Spleen (tissue), 7 donors: ENCODE measurements around the gene ALG14.

Experiments used
- CTCF ChIP-seq, 11 experiments: fragments of 200-600 bp in 7 of 11; fragments of 450-650 bp in 4 of 11; sonication (generic) in 4 of 11; IDR thresholded peaks in 8 of 11; conservative IDR thresholded peaks in 3 of 11; 1 replicate in 7 of 11; 2 replicates in 4 of 11; pipeline versions ENCODE4 v1.4.0 to v1.8.0; 2016 to 2021; ENCODE audit warnings: antibody characterized with exemption in 11 of 11, inconsistent platforms in 4 of 11, mild to moderate bottlenecking in 1 of 11
- POLR2A ChIP-seq, 3 donors: fragments of 450-650 bp; IDR thresholded peaks; one replicate each; pipeline ENCODE4 v1.5.1; 2017; ENCODE audit warnings: antibody characterized with exemption in 3 of 3, mild to moderate bottlenecking in 1 of 3
- POLR2AphosphoS5 ChIP-seq, 3 donors: sonication (generic); formaldehyde crosslinking; IDR thresholded peaks; one replicate each; pipeline ENCODE4 v1.5.1; 2017; ENCODE audit warnings: antibody characterized with exemption in 3 of 3
- donor health status: DM: no; HTN: no; CAD: no; lungs with moderate emphysema.
- donor health status: DM: no; HTN: no; CAD: no.
- donor health status: DM: no; HTN: no; CAD: no.

- TF ChIP-seq POLR2AphosphoS5 (IDR thresholded peaks at IDR 0.05): no peak
- no peak for TF ChIP-seq CTCF (IDR thresholded peaks at IDR 0.05 in 8 of 11, conservative IDR thresholded peaks at IDR 0.05 in 3 of 11)
- no peak for TF ChIP-seq POLR2A (IDR thresholded peaks at IDR 0.05)
Measured at GRCh38 chr1:95040032-95040525, 32.7 kb downstream of the ALG14 start.
